TTC549 (cell line): ENCODE results near the gene PLEKHA6.

Source experiments
- FAIRE-seq: peaks from 2 replicates; lab custom pipeline; 2012; peaks lifted over from hg19 to GRCh38; lab: Jason Lieb, UNC

Gene PLEKHA6

DNA sequence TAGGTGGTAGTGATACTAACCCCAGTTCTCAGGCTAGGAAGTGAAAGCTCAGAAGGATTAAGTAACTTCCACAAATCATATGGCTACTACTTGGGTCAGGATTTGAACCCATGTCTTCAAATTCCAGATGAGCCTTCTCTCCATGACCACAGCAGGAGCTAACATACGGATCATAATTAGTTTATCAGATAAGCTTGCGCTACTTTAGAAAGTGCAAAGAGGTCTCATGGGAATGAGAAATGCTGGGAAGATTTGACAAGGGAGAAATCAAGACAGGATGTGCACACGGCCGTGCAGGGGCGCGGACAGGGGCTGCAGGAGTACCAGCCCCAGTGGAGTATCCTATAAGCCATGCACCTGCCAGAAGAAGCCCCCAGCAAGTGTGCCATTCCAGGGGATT is 5.2 kb downstream of the PLEKHA6 start:
- FAIRE-seq: no peak

DNA sequence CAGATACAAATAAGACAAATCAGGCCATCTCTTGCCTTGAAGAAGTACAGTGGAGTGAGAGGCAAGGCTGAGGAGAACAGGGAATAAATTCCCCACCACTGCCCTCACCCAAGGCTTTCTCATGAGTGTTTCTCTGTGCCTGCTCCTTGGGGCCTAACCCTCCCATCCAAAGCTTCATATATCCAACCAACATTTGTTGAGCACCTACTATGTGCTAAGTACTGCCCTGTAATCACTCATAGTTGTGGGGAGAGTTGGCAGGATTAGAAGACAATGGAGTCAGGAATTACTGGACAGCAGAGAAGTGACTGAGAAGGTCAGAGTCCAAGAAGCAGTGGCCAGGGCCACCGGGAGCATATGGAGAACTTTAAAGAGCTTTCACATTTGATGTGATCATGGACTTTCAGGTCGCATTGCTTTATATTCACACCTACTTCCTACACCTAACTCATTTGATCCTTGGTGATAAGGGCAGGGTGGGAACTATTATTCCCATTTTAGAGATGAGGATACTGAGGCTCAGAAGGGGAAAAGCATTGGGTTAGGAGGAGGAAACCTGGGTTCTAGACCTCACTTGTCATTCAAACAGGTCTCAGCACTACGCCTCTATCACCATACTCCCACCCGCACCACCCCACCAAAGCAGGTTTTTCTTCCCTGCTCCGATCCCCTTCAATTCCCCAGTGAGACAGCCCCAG is 6.4 kb downstream of the PLEKHA6 start:
- no peak for FAIRE-seq

DNA sequence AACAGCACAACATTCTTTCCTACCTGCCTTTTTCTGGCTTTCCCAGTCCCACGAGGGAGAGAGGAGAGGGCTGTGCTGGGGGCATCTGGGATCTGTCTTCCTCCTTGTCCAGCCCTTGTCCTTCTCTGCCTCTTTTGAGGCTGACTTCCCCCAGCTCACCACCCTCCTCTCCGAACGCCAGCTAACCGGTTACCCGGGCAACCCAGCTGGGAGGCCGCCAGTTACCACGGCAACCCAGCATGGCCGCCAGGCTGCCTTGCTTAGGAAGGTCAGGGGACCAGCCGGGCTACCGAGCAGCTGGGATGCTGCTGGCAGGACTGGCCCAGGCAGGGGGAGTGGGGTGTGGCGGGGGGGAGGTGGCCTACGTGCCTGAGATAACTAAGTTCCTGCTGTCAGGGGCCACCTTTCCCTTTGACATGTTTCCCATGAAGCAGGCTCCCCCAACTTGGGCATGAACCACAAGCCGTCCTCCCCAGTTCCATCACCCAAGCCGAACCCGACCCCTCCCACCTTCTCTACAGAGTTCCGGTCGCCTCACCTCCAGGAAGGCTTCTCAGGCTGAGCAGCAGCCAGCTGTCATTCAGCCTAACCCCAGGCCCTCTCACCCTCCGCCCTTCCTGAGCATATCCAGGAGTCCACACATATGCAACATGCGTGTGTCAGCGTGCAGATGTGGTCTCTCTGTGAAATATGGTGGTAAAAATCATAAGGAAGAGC is 8.7 kb downstream of the PLEKHA6 start:
- no peak for FAIRE-seq

DNA sequence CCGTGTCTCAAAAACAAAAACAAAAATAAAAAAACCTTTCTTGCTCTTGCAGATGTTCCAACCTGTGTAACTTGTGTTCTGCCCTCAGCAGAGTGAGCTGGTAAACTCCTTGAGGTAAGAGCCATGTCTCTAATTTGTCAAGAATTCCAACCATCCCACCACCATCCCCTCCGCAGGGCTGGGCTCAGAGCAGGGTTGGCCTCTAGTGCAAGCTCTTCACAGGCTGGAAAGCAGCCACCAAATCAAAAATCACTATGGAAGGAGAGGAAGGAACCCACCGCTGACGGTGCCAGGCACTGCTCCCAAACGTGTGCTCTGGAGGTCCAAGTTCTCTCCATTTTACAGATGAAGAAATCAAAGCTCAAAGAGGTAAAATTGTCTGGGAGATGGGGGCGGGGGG is 9.4 kb downstream of the PLEKHA6 start:
- FAIRE-seq: no peak

DNA sequence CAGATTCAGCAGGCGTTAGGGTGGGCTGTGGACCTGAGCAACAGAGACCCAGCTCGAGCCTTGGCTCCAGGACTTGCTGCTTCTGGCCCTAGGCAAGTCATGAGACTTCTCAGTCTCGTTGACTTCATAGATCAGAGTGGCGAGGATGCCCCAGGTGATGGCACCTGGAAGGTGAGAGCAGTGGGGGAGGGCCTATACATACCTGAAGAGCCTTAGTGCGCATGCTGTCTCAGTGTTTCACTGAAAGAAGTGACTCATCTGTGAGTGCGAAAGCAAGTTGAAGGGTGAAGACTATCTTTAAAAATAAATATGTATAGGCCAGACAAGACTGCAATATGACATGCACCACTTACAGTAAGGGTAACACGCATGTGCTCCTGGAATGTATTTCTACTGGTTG is 10.1 kb downstream of the PLEKHA6 start:
- FAIRE-seq: no peak

DNA sequence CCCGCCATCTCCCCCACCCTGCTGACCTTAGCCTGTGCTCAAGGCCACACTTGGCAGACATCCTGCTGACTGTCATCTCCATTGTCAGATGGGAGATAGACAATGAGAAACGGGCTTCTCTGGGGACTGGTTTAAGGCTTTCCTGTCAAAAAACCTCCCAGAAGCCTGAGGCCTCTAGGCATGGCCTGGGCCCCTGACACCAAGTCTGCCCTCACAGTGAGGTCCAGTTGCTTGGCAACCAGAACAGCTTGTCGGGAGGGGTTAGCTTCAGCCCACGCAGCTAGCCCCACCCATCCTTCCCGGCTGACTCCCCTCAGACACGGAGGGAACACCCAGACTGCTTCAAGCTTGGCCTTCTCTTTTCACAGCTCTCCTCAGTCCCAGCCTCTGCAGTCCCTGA is 11.0 kb downstream of the PLEKHA6 start:
- FAIRE-seq: no peak

DNA sequence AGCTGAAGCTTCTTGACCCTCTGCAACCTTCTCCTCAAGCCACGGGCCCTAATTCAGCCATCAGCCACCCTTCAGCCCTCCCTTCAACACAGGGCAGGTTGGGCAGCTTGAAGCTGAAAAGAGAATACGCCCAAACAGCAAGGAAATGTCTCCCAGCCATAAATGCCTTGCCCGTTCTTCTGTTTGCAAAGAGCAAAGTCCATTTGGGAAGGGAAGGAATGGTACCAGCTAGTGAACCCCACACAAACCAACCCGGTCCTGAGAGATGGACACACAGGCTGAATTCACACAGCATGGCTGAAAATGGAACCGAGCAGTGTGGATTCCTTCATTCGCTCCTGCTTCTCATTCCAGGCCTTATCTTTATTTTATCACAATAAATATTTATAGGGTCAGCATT is 11.5 kb downstream of the PLEKHA6 start:
- no peak for FAIRE-seq

DNA sequence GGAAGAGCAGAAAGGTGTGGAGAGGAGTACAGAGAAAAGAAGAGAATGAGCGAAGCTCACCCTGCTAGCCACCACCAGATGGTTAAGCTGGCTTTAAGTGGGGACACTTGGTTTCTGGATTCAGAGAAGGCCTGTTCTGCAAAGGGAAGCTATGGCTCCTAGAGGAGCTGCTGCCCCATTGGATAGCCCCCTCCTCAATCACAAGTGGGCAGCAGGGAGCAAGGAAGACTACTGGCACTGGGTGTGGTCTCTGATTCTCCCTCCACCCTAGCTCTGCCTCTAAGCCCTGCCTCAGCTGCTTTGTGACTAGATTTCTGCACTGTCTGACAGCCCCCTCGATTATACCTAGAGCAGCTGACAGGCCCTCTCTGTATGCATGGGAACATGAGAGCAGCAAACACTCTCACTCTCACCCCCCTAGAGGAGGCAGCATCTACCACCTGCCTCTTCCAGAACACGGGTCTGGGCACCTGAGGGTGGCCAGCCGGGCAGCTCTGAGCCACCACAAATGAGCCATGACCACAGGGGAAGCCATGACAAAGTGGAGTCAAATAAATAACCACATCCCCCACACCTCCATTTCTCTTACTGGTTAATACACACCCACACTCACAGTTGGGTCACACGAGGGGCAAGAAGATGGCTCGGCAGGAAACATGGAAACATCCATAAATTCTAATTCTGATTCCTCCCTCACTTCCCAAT is 13.6 kb downstream of the PLEKHA6 start:
- FAIRE-seq: no peak

DNA sequence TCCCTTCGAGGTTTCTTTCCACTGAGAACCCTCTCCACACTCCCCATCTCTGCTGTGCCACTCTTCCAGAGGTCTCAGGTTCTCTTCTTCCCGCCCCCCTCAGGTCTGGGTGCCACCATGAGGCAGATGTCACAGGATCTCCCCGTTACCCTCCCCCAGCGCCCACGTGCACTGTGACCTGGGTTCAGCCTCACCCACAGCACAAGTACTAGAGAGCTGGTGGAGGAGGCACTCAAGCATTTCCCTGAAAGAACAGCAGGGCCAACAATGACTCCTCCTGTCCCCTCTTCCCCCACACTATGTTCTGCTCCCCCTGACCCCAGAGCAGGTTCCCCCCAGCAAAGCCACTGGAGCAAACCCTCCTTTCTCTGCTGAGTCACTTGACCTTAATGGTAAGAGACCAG is 14.3 kb downstream of the PLEKHA6 start:
- no peak for FAIRE-seq

DNA sequence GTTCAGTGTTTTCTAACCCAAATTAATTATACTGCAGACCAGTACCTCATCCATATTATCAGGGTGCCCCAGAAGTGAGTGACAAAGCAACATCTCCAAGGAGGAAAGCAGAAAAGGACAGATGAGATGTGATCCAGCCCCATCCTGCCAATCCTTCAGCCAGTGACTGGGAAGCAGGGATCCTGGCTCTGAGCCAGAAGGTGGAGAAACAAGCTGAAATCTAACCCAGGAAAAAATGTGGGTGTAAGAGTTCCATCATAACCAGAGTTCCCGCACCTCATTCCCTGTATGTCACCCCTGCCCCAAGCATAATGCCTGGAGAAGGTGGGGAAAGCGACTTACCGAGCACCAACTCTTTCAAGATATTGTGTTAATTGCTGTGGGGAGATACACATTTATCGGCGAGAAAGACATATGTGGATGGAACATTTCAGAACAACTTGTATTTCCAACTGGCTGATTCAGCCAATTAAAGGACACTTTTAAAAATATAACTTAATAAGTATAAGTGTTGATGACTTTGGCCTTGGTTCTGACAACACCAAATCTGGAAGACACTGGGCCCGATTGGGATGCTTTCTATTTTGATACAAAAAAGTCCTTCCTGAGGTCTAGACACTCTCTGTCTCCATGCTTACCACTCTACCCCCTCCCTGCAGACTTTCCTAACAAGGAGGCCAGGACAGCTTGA is 14.9 kb downstream of the PLEKHA6 start:
- FAIRE-seq: no peak

DNA sequence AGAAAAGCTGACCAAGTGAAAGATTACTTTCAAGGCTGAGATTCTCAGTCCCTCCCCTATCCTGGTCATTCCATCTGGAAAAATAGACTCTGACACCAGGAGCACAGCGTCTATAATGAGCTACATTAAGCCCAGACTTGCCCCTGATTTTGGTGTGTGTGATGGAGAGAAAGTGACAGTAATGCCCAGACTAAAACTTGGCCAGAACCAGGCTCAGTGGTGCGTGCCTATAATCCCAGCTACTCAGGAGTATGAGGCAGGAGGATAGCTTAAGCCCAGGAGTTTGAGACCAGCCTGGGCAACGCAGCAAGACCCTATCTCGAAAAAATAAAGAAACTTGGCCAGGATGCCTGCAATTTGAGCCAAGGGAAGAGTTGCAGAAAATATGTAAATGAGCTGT is 15.9 kb downstream of the PLEKHA6 start:
- FAIRE-seq: no peak

DNA sequence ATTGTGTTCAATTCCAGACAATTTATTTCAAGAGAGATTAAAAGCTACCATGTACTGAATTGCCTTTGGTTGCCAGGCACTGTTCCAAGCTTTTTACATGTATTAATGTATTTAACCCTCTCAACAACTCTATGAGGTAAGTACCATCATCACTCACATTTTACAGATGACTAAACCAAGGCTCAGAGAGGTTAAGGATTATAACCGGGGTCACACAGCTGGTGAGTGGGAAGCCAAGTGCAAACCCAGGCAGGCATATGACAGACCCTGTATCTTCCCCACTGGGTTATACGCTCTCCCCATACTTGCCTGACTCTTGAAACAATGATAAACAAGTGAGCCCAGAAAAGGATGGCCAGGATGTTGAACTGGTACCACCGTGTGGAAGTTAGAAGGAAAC is 16.5 kb downstream of the PLEKHA6 start:
- FAIRE-seq: no peak

DNA sequence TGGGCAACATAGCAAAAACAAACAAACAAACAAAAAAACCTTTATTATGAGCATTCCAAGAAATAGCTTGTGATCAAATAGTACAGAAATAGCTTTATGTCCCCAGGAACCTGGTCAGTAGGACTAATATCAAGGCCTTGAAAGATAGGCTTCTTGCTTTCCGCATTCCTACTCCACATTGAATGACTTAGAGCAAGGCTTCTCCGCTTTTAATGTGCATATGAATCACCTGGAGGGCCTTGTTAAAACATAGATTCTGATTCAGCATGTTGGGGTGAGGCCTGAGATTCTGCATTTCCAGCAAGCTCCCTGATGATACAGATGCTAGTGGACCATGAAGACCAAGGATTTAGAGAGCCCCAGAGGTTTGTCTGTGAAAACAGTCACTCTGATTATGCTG is 17.4 kb downstream of the PLEKHA6 start:
- FAIRE-seq: no peak

DNA sequence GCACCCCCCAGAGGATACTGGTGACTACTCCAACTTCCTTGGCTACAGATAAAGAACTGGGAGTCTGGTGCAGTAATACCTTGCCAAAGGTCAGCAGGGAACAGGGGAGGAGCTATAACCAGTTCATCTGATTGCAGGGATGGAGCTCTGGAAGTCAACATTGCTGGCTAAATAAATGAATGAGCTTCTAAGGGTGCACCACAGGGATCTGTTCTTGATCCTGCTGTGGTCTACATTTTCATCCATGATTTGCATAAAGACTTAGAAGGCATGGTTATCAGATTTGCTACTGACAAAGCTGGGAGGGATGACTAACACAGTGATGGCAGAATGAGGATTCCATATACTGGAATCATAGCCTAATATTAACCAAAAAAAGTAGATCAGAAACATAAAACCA is 18.3 kb downstream of the PLEKHA6 start:
- no peak for FAIRE-seq

DNA sequence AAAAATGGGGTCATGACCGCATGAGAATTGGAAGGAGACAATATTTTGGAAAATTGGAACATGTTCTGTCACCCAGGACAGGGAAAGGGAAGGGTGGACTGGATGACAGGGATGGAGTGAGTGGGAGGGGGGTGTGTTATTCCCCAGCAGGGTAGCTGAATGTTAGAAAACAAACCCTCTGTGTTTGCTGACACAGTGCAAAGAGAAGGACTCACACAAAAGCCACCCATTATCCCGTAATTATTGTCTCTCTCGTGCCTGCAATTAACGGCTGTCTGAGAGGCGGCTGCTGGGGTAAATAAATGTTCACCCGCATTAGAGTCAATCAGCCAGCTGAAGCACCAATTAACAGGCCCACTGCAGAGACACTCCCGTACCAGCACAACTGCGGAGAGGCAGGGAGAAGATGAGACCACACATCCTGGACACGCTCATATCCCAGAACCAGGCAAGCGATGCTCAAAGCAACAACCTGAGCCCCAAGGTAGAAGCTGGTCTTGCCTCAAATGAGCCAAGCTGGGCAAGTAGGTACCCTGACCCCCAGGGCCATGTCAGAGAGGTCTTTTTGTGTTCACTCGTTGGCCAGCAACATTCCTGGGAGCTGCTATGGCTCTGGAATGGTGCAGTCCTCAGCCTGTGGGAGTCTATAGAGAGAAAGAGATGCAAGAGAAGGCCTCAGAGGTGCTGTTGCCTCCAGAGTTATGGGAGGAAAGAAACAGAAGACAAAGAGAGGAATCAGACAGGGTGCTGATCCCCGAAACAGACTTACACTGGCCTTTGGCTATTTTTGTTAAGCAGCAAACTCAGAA is 19.4 kb downstream of the PLEKHA6 start:
- no peak for FAIRE-seq

DNA sequence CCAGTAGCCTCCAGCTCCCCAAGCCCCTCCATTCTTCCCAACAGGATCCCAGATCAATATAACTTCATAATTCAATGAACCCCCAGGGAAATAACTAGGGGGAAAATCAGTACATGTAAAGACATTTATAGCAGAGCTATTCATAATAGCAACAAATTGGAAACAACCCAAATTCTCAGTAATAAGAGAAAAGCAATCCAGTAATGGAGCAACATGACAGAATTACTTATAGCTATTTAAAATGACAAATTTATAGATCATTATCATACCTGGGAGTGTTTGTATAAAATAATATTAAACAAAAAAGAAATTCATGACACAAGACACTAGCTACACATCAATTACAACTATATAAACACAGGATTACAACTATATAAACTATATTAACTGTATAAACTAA is 20.2 kb downstream of the PLEKHA6 start:
- peak; percentile 38 for FAIRE-seq

DNA sequence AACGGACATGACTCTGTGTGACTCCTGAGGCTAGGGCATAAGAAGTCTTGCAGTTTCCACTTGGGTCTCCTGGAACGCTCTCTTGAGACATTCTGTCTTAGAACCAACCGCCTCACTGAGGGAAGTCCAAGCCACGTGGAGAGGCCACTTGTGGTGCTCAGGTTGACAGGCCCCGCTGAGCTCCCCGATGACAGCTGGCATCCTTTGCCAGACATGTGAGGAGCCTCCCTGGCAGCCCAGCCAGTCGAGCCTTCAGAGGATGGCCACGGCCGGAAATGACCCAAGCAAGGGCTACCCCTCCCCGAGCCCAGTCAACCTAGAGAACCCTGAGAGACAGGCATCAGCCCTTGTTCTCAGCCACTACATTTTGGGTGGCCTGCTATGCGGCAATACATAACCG is 20.7 kb downstream of the PLEKHA6 start:
- no peak for FAIRE-seq

DNA sequence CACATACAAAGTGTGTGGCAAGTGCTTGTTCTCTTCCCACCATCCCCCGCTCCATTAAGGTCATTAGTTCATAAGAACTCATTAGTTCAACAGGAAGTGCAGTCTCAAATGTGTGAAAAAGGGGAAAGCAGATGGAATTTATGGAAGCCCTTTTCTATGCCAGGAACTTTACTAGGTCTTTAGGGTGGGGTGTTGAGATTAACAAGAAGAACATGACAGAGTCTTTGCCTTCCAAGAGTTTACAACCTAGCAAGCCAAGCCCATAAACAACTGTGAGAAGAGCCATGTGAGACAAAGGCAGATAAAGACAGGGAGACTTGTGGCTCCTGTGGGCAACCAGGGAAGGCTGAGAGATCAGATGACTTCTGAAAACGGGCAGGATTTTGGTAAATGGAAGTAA is 21.4 kb downstream of the PLEKHA6 start:
- no peak for FAIRE-seq

DNA sequence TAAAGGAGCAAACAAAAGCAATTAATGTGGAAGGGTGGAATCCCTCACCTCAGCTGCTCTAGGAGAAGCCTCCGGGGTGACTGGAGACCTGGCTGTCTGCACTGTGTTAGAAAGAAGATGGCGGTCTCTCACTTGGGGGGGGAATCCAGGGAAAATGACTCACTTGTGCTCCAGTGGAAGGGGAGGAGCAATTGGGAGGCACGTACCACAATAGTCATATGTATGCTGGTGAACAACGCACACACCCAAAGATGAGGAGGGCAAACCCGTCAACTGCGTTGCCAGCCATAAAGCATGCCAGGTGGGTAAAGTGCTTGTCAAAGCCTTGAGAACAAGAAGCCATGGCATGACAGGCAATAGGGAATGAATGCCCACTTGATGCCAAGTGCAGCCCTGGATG is 22.1 kb downstream of the PLEKHA6 start:
- no peak for FAIRE-seq

DNA sequence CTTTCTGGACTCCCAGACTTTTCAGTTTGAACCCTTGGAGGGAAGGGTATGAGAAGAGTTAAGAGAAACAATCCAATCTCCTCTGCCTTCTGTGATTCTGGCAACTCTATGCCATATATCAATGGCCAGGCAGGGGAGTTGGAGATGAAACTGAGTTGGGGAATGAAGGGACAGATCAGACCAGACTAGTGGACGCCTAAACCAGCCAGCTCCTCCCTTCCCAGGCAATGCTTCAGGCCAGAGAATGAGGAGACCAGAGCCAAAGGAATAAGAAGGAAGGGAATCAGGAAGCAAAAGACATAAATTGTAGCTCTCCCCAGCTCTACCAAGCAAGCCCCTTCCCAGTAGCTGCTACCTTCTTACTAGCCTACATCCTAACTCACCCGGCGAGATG is 22.7 kb downstream of the PLEKHA6 start:
- no peak for FAIRE-seq

DNA sequence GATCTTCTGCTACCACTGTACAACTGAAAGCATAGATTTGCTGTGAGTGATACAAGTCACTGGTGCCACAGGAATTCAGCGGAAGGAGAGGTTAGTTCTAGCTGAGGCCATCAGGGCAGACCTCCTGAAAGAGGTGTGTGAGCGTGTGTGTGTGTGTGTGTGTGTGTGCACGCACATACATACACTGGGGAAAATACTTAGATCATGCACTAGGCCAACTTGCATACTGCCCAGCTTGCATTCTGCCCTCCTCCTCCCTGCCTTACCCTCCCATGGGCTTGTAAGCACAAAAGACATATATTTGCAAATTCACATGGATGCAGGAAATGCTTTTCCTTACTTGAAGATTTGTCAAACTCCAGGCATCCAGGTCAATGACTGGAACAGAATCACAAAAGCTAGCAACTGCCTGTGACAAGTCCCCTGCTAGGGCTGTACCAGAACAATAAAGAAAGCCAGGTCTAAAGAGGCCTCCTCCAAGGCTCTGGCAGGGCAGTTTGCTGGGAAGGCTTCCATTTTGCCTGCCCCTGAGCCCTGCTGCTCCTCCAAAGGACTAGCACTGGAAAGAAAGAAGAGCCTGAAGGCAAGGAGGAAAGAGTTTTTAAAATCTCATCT is 23.2 kb downstream of the PLEKHA6 start:
- no peak for FAIRE-seq

DNA sequence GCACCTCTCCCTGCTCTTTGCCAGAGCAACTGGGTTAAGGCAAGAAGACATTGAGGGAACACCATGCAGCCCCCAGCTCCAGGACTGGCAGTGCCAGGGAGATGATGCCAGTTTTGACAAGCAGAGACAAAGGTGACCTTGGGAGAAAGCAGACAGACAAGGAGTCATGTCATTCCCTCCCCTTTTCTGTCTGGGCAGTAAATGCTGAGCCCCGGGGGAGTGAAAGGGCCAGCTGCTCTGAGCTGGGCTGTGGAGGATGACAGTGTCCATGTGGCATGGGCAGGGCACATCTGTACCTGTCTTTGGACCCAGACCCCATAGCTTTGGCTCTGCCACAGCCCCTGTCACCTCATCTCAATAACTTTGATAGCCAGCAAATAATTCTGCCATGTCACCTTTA is 24.2 kb downstream of the PLEKHA6 start:
- no peak for FAIRE-seq
